RWPE2 (cell line): Measurements from ENCODE around the gene CAGE1.

Source experiments
- ATAC-seq: fragments of 200-7000 bp; cut with Tn5 transposase; 3 replicates; pipeline ENCODE4 v1.9.1; 2021; ENCODE audit warnings: low read depth
- DNase-seq: peaks from one replicate; pipeline ENCODE4 v3.0.0-alpha.2; 2020; ENCODE audit warnings: low spot score
- H3K27ac ChIP-seq: fragments of 450-650 bp; 2 replicates; pipeline ENCODE4 v1.5.1; 2017; ENCODE audit warnings: mild to moderate bottlenecking; ENCODE audit not compliant: poor library complexity, severe bottlenecking
- H3K27me3 ChIP-seq: fragments of 250-450 bp; sonication (Bioruptor Pico); 2 replicates; pipeline ENCODE4 v1.5.1; 2021; ENCODE audit warnings: mild to moderate bottlenecking, moderate library complexity; ENCODE audit not compliant: insufficient read depth, poor library complexity, severe bottlenecking
- H3K36me3 ChIP-seq: fragments of 250-450 bp; sonication (Bioruptor Pico); 2 replicates; pipeline ENCODE4 v1.5.1; 2020; ENCODE audit warnings: low read depth, mild to moderate bottlenecking, moderate library complexity
- H3K4me1 ChIP-seq: fragments of 250-450 bp; sonication (Bioruptor Pico); 2 replicates; pipeline ENCODE4 v1.5.1; 2021; ENCODE audit warnings: mild to moderate bottlenecking, moderate library complexity; ENCODE audit not compliant: insufficient read depth, poor library complexity, severe bottlenecking
- H3K4me3 ChIP-seq: fragments of 250-450 bp; sonication (Bioruptor Pico); 2 replicates; pipeline ENCODE4 v1.5.1; 2021; ENCODE audit warnings: mild to moderate bottlenecking, moderate library complexity; ENCODE audit not compliant: severe bottlenecking
- H3K9me3 ChIP-seq: fragments of 250-450 bp; sonication (Bioruptor Pico); 2 replicates; pipeline ENCODE4 v1.5.1; 2021; ENCODE audit warnings: mild to moderate bottlenecking, moderate library complexity; ENCODE audit not compliant: severe bottlenecking
- TF ChIP-seq, protein P1 (sequence below): fragments of 450-650 bp; IDR thresholded peaks from one replicate; pipeline ENCODE4 v1.5.1; 2017; ENCODE audit warnings: mild to moderate bottlenecking, moderate library complexity; ENCODE audit not compliant: poor library complexity, severe bottlenecking

The CAGE1 gene

DNA sequence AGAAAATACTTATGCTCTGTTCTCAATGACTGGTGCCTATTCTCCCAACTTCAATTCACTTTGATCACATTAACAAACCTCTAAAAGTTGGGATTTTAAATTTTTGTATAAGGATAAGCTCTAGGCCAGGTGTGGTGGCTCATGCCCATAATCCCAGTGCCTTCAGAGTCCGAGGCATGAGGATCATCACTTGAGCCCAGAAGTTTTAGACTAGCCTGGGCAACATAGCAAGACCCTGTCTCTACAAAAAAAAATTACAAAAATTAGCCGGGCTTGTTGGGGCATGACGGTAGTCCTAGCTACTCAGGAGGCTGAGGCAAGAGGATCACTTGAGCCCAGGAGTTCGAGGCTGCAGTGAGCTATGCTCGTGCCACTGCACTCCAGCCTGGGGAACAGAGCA, 80.5 kb downstream of the CAGE1 start:
- no peak overlapping the region for H3K4me3 ChIP-seq
- peaks cover 74% of the 10 kb centered on the region for H3K36me3 ChIP-seq
- H3K27me3 ChIP-seq = no peaks in the 10 kb centered on the region
- no peak overlapping the region for H3K27ac ChIP-seq
- ATAC-seq = no peak
- H3K9me3 ChIP-seq = no peaks in the 10 kb centered on the region
- TF ChIP-seq, protein P1, sequence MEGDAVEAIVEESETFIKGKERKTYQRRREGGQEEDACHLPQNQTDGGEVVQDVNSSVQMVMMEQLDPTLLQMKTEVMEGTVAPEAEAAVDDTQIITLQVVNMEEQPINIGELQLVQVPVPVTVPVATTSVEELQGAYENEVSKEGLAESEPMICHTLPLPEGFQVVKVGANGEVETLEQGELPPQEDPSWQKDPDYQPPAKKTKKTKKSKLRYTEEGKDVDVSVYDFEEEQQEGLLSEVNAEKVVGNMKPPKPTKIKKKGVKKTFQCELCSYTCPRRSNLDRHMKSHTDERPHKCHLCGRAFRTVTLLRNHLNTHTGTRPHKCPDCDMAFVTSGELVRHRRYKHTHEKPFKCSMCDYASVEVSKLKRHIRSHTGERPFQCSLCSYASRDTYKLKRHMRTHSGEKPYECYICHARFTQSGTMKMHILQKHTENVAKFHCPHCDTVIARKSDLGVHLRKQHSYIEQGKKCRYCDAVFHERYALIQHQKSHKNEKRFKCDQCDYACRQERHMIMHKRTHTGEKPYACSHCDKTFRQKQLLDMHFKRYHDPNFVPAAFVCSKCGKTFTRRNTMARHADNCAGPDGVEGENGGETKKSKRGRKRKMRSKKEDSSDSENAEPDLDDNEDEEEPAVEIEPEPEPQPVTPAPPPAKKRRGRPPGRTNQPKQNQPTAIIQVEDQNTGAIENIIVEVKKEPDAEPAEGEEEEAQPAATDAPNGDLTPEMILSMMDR = no peak
- DNase-seq = no peak
- peaks cover 11% of the 10 kb centered on the region for H3K4me1 ChIP-seq

DNA sequence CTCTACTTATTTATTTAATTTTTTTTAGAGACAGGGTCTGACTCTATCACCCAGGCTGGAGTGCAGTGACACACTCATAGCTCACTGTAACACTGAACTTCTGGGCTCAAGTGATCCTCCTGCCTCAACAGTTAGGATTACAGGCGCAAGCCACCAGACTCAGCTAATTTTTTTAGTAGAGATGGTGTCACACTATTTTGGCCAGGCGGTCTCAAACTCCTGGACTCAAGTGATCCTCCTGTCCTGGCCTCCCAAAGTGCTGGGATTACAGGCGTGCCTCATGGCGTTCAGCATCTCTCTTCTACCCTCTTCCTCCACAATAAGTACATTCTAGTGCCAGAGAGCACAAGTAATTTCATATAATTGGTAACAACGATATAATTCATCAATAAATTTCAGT, 82.0 kb downstream of the CAGE1 start:
- TF ChIP-seq, protein P1 = no peak
- H3K36me3 ChIP-seq = peaks cover 89% of the 10 kb centered on the region
- H3K9me3 ChIP-seq = no peaks in the 10 kb centered on the region
- no peak overlapping the region for H3K27ac ChIP-seq
- peaks cover 5% of the 10 kb centered on the region for H3K4me1 ChIP-seq
- no peaks in the 10 kb centered on the region for H3K27me3 ChIP-seq
- no peak overlapping the region for H3K4me3 ChIP-seq
- ATAC-seq (no peak), DNase-seq (no peak)

DNA sequence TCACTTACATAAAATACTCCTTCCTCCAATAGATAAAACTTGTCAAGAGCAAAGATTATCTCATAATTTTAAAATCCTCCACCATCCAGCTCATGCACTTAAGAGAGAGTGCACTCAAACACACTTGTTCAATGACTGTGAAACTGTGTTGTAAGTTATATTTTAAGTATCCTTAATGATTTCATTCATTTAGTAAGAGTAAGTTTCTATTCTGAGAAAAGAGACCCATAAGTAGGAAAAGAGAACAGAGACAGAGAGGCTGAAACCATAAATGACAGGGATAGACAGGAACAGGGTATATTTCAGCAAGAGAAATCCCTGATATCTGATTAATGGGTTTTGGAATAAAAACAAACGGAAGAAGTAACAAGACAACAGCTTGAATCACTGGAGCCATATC, 84.7 kb downstream of the CAGE1 start:
- no peak for DNase-seq
- peaks cover 100% of the 10 kb centered on the region for H3K36me3 ChIP-seq
- no peak overlapping the region for H3K27ac ChIP-seq
- H3K27me3 ChIP-seq = no peaks in the 10 kb centered on the region
- H3K4me3 ChIP-seq = no peak overlapping the region
- no peaks in the 10 kb centered on the region for H3K4me1 ChIP-seq
- TF ChIP-seq, protein P1 = no peak
- H3K9me3 ChIP-seq = no peaks in the 10 kb centered on the region
- no peak for ATAC-seq

DNA sequence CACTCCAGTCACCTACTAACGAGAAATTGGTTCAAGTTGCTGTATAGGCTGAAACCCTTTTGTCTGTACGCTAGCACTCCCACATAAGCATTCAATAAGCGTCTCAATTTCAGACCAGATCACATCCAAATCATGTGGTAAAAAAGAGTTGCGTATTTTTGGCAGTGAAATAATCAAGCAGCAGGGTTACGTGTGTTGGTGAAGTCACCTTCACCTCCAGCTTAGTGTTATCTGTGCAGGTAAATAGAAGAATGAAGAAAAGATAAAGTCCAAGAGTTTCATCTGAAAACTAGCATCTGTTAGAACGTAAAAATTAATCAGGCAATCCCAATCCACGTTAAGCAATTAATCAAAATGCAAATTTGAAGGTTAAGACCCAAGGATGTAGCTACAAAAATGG, 87.8 kb downstream of the CAGE1 start:
- H3K27me3 ChIP-seq = no peaks in the 10 kb centered on the region
- DNase-seq (no peak), ATAC-seq (no peak)
- TF ChIP-seq, protein P1 = no peak
- no peak overlapping the region for H3K27ac ChIP-seq
- H3K4me3 ChIP-seq = no peak overlapping the region
- peaks cover 100% of the 10 kb centered on the region for H3K36me3 ChIP-seq
- H3K4me1 ChIP-seq = no peaks in the 10 kb centered on the region
- no peaks in the 10 kb centered on the region for H3K9me3 ChIP-seq

DNA sequence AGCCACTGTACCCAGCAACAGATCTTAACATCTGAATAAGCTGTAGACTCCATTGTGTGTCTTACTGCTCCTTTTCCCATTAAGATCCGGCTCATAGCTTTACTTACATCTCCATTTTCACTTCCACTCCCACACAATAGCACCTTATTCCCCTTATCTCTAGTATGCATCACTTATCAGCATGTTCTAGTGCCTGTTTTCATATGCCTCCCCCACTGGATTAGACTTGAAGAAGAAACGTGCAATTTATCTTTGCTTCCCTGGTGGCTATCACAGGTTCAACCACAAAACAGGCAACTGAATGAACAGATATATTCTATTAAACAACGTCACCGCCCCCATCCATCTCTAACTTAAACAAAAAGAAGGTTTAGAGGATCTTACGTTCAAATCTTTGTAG, 88.6 kb downstream of the CAGE1 start:
- ATAC-seq = no peak
- no peaks in the 10 kb centered on the region for H3K9me3 ChIP-seq
- peaks cover 100% of the 10 kb centered on the region for H3K36me3 ChIP-seq
- no peaks in the 10 kb centered on the region for H3K27me3 ChIP-seq
- no peak overlapping the region for H3K4me3 ChIP-seq
- no peaks in the 10 kb centered on the region for H3K4me1 ChIP-seq
- no peak for DNase-seq
- H3K27ac ChIP-seq = no peak overlapping the region
- TF ChIP-seq, protein P1 = no peak
